ENCODE measurements around the gene HES4.
"Not testable (repeated sequence)": the region's sequence is repeated elsewhere in the genome, so short reads cannot be mapped to it uniquely, and the experiment has no call there.

- TF ChIP-seq, protein P1, sequence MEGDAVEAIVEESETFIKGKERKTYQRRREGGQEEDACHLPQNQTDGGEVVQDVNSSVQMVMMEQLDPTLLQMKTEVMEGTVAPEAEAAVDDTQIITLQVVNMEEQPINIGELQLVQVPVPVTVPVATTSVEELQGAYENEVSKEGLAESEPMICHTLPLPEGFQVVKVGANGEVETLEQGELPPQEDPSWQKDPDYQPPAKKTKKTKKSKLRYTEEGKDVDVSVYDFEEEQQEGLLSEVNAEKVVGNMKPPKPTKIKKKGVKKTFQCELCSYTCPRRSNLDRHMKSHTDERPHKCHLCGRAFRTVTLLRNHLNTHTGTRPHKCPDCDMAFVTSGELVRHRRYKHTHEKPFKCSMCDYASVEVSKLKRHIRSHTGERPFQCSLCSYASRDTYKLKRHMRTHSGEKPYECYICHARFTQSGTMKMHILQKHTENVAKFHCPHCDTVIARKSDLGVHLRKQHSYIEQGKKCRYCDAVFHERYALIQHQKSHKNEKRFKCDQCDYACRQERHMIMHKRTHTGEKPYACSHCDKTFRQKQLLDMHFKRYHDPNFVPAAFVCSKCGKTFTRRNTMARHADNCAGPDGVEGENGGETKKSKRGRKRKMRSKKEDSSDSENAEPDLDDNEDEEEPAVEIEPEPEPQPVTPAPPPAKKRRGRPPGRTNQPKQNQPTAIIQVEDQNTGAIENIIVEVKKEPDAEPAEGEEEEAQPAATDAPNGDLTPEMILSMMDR (IDR thresholded peaks at IDR 0.05), result not testable (repeated sequence)
- not testable (repeated sequence) for TF ChIP-seq POLR2A (IDR thresholded peaks at IDR 0.05)
Measured at GRCh38 chr1:1012736-1013104, 12.8 kb upstream of the HES4 start.

Data from lower leg skin (tissue), 3 donors.